ENCODE data around the gene BGN.

GRCh38 chrX:153478746-153479145 is 16.0 kb upstream of the BGN start:
- TF ChIP-seq CTCF (IDR thresholded peaks at IDR 0.05) (no peak), POLR2A (IDR thresholded peaks at IDR 0.05) (no peak)
